HG03442 (cell line): ENCODE measurements around the gene AREG.
"Not testable (repeated sequence)": the region's sequence is repeated elsewhere in the genome, so short reads cannot be mapped to it uniquely, and the experiment has no call there.

Experiments
- ATAC-seq: cut with Tn5 transposase; IDR thresholded peaks from one replicate; pipeline ENCODE4 v1.9.1; 2021; ENCODE audit warnings: mild to moderate bottlenecking, moderate library complexity; ENCODE audit not compliant: unreplicated experiment

Gene AREG

GRCh38 chr4:74444891-74445642 is at the start of gene AREG:
AREG (plus strand) TSS chr4:74445136; CDS start chr4:74445346, 210 bp downstream.
- peak; percentile 87 for ATAC-seq

GRCh38 chr4:74395633-74396032 is 49.3 kb upstream of the AREG start:
- no peak for ATAC-seq

- ATAC-seq: peak; percentile 57
Measured at GRCh38 chr4:74397748-74398426, 47.0 kb upstream of the AREG start.

GRCh38 chr4:74398894-74399589 is 45.9 kb upstream of the AREG start:
- not testable (repeated sequence) for ATAC-seq

- ATAC-seq: no peak
Measured at GRCh38 chr4:74400395-74400794, 44.5 kb upstream of the AREG start.

- peak; percentile 85 for ATAC-seq
Measured at GRCh38 chr4:74402692-74403456, 42.1 kb upstream of the AREG start.

- no peak for ATAC-seq
Measured at GRCh38 chr4:74407891-74408290, 37.0 kb upstream of the AREG start.

- ATAC-seq: no peak
Measured at GRCh38 chr4:74408639-74409038, 36.3 kb upstream of the AREG start.

- no peak for ATAC-seq
Measured at GRCh38 chr4:74410272-74410671, 34.7 kb upstream of the AREG start.

- no peak for ATAC-seq
Measured at GRCh38 chr4:74412225-74412624, 32.7 kb upstream of the AREG start.

GRCh38 chr4:74413265-74413664 is 31.7 kb upstream of the AREG start:
- ATAC-seq: no peak

GRCh38 chr4:74414149-74414809 is 30.7 kb upstream of the AREG start:
- ATAC-seq: no peak

- ATAC-seq: no peak
Measured at GRCh38 chr4:74415602-74416300, 29.2 kb upstream of the AREG start.

- no peak for ATAC-seq
Measured at GRCh38 chr4:74418063-74418670, 26.8 kb upstream of the AREG start.

GRCh38 chr4:74420863-74421262 is 24.1 kb upstream of the AREG start:
- ATAC-seq: no peak

- no peak for ATAC-seq
Measured at GRCh38 chr4:74423104-74423503, 21.8 kb upstream of the AREG start.

- ATAC-seq: no peak
Measured at GRCh38 chr4:74424111-74424510, 20.8 kb upstream of the AREG start.

GRCh38 chr4:74426101-74426500 is 18.8 kb upstream of the AREG start:
- no peak for ATAC-seq

GRCh38 chr4:74428276-74428675 is 16.7 kb upstream of the AREG start:
- ATAC-seq: no peak
